Mesothelial cell of epicardium (in vitro differentiated cells): ENCODE results near the gene BEAN1. TPM values are rescaled to one million over a fixed set of nuclear protein-coding genes. Genes with fewer than 3 reads are reported as not detected.
"Not testable (repeated sequence)": the region's sequence is repeated elsewhere in the genome, so short reads cannot be mapped to it uniquely, and the experiment has no call there.

ENCODE experiments used
- DNase-seq, 2 experiments: peaks; one replicate each; pipeline ENCODE4 v3.0.0; 2021; ENCODE audit warnings: low spot score in 2 of 2; ENCODE audit not compliant: unreplicated experiment in 2 of 2
- H3K27ac Mint-ChIP-seq: 2 replicates; pipeline ENCODE4 v1.8.0; 2021; ENCODE audit warnings: mixed read lengths
- H3K27me3 Mint-ChIP-seq: 2 replicates; pipeline ENCODE4 v1.8.0; 2021; ENCODE audit warnings: low read depth, mixed read lengths
- H3K36me3 Mint-ChIP-seq: 2 replicates; pipeline ENCODE4 v1.8.0; 2021; ENCODE audit warnings: mixed read lengths
- H3K4me1 Mint-ChIP-seq: 2 replicates; pipeline ENCODE4 v1.8.0; 2021; ENCODE audit warnings: mixed read lengths
- H3K4me3 Mint-ChIP-seq: 2 replicates; pipeline ENCODE4 v1.8.0; 2021; ENCODE audit warnings: mild to moderate bottlenecking, moderate library complexity, mixed read lengths
- H3K9me3 Mint-ChIP-seq: 2 replicates; pipeline ENCODE4 v1.8.0; 2021; ENCODE audit warnings: mixed read lengths
- CTCF ChIP-seq: fragments of 200-600 bp; sonication (generic); IDR thresholded peaks from one replicate; pipeline ENCODE4 v1.5.0; 2021; ENCODE audit warnings: antibody characterized with exemption; ENCODE audit not compliant: unreplicated experiment
- total RNA-seq: library from RNA; stranded (reverse); gene quantifications from 3 replicates; pipeline ENCODE4 v1.2.1, GENCODE V29; 2021

Gene BEAN1
- total RNA-seq, 1 donor from 2014 or later, result 1.1 TPM

- no peak overlapping the region for H3K27ac Mint-ChIP-seq
Observed at GRCh38 chr16:66451548-66451947, 24.5 kb downstream of the BEAN1 start.

GRCh38 chr16:66453230-66453629 is 26.1 kb downstream of the BEAN1 start:
- not testable (repeated sequence) for H3K27ac Mint-ChIP-seq, H3K27me3 Mint-ChIP-seq, DNase-seq, H3K4me3 Mint-ChIP-seq, H3K9me3 Mint-ChIP-seq, H3K4me1 Mint-ChIP-seq, H3K36me3 Mint-ChIP-seq

More at GRCh38 chr16:66451548-66451947, 24.5 kb downstream of the BEAN1 start:
- Mint-ChIP-seq H3K4me3 (no peak overlapping the region), H3K4me1 (no peaks in the 10 kb centered on the region), H3K9me3 (no peaks in the 10 kb centered on the region), H3K27me3 (peaks cover 11% of the 10 kb centered on the region), H3K36me3 (no peaks in the 10 kb centered on the region)
- TF ChIP-seq CTCF, result no peak
- no peak for DNase-seq

GRCh38 chr16:66454751-66455150 is 27.7 kb downstream of the BEAN1 start:
- Mint-ChIP-seq H3K27ac (no peak overlapping the region), H3K27me3 (peaks cover 13% of the 10 kb centered on the region), H3K4me3 (no peak overlapping the region), H3K36me3 (no peaks in the 10 kb centered on the region), H3K9me3 (no peaks in the 10 kb centered on the region), H3K4me1 (no peaks in the 10 kb centered on the region)
- TF ChIP-seq CTCF, result no peak
- no peak for DNase-seq

- H3K36me3 Mint-ChIP-seq, result no peaks in the 10 kb centered on the region
- H3K4me1 Mint-ChIP-seq, result no peaks in the 10 kb centered on the region
- no peak overlapping the region for H3K27ac Mint-ChIP-seq
- no peak overlapping the region for H3K4me3 Mint-ChIP-seq
- no peak for TF ChIP-seq CTCF
- peaks cover 24% of the 10 kb centered on the region for H3K27me3 Mint-ChIP-seq
- DNase-seq, result no peak
- no peaks in the 10 kb centered on the region for H3K9me3 Mint-ChIP-seq
Observed at GRCh38 chr16:66455970-66456369, 28.9 kb downstream of the BEAN1 start.

- no peak overlapping the region for H3K27ac Mint-ChIP-seq
- no peaks in the 10 kb centered on the region for H3K4me1 Mint-ChIP-seq
- no peaks in the 10 kb centered on the region for H3K36me3 Mint-ChIP-seq
- DNase-seq, result no peak
- H3K4me3 Mint-ChIP-seq, result no peak overlapping the region
- TF ChIP-seq CTCF, result no peak
- H3K27me3 Mint-ChIP-seq, result peaks cover 37% of the 10 kb centered on the region
- no peaks in the 10 kb centered on the region for H3K9me3 Mint-ChIP-seq
Observed at GRCh38 chr16:66457888-66458287, 30.8 kb downstream of the BEAN1 start.

- Mint-ChIP-seq H3K27me3 (peaks cover 40% of the 10 kb centered on the region), H3K36me3 (no peaks in the 10 kb centered on the region), H3K4me3 (no peak overlapping the region), H3K4me1 (no peaks in the 10 kb centered on the region), H3K9me3 (peaks cover 3% of the 10 kb centered on the region), H3K27ac (no peak overlapping the region)
- no peak for TF ChIP-seq CTCF
- DNase-seq, result no peak
Observed at GRCh38 chr16:66458292-66458691, 31.2 kb downstream of the BEAN1 start.
